IPS-20b (cell line): ENCODE data around the gene ZNF366.

Experiments
- H3K27ac ChIP-seq: one replicate; pipeline ENCODE4 v1.5.1; 2013; ENCODE audit warnings: low read length
- H3K27me3 ChIP-seq: 2 replicates; pipeline ENCODE4 v1.6.1; 2013; ENCODE audit warnings: mild to moderate bottlenecking, low read length, inconsistent platforms; ENCODE audit not compliant: insufficient read depth
- H3K36me3 ChIP-seq: 2 replicates; pipeline ENCODE4 v1.6.1; 2013; ENCODE audit warnings: low read depth, mild to moderate bottlenecking, inconsistent platforms, low read length, moderate library complexity; ENCODE audit not compliant: insufficient read depth
- H3K4me1 ChIP-seq: 2 replicates; pipeline ENCODE4 v1.6.1; 2013; ENCODE audit warnings: mild to moderate bottlenecking, control low read depth, inconsistent platforms, low read length, moderate library complexity; ENCODE audit not compliant: insufficient read depth
- H3K4me3 ChIP-seq: 2 replicates; pipeline ENCODE4 v1.5.1; 2013; ENCODE audit warnings: mild to moderate bottlenecking, low read length, inconsistent platforms
- H3K9ac ChIP-seq: 2 replicates; pipeline ENCODE4 v1.6.1; 2013; ENCODE audit warnings: low read depth, mild to moderate bottlenecking, inconsistent platforms, low read length, moderate library complexity
- H3K9me3 ChIP-seq: 2 replicates; pipeline ENCODE4 v1.6.1; 2013; ENCODE audit warnings: mild to moderate bottlenecking, low read depth, low read length, inconsistent platforms; ENCODE audit not compliant: insufficient read depth

The ZNF366 gene

DNA sequence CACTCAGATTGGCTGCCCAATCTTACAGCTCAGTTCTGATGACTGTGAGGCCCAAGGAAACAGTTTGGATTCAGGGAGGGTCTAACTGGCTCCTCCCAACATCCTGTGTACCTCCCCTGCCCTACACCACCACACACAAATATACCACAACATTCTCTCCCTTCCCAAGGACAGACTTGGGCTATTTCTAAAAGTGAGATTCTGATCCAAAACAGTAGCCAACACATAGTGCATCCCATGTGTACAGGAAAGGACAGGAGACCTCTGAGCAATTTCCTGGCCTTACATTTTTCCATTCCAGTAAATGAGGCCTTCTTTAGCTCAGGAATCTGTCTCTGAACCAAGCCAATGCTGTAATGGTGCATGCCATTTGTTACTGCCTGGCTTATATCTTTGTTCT, 20.8 kb downstream of the ZNF366 start:
- no peaks in the 10 kb centered on the region for H3K27me3 ChIP-seq
- H3K9me3 ChIP-seq: no peaks in the 10 kb centered on the region
- peaks cover 5% of the 10 kb centered on the region; the same call in 1 of the 2 replicates for H3K4me1 ChIP-seq
- H3K27ac ChIP-seq: no peak overlapping the region
- no peak overlapping the region for H3K9ac ChIP-seq
- no peaks in the 10 kb centered on the region for H3K36me3 ChIP-seq
- no peak overlapping the region for H3K4me3 ChIP-seq

GRCh38 chr5:72485430-72485974, 21.7 kb downstream of the ZNF366 start:
- Histone ChIP-seq H3K27ac (no peak overlapping the region), H3K4me3 (peak overlapping the region; percentile 33; the same call in 1 of the 2 replicates), H3K4me1 (peaks cover 5% of the 10 kb centered on the region; the same call in 1 of the 2 replicates), H3K9ac (no peak overlapping the region; the same call in 1 of the 2 replicates), H3K36me3 (no peaks in the 10 kb centered on the region), H3K9me3 (no peaks in the 10 kb centered on the region), H3K27me3 (no peaks in the 10 kb centered on the region)

GRCh38 chr5:72482046-72482445, 25.2 kb downstream of the ZNF366 start:
- Histone ChIP-seq H3K4me3 (no peak overlapping the region), H3K4me1 (peaks cover 5% of the 10 kb centered on the region; the same call in 1 of the 2 replicates), H3K9me3 (no peaks in the 10 kb centered on the region), H3K36me3 (no peaks in the 10 kb centered on the region), H3K27me3 (no peaks in the 10 kb centered on the region), H3K27ac (no peak overlapping the region), H3K9ac (no peak overlapping the region)

DNA sequence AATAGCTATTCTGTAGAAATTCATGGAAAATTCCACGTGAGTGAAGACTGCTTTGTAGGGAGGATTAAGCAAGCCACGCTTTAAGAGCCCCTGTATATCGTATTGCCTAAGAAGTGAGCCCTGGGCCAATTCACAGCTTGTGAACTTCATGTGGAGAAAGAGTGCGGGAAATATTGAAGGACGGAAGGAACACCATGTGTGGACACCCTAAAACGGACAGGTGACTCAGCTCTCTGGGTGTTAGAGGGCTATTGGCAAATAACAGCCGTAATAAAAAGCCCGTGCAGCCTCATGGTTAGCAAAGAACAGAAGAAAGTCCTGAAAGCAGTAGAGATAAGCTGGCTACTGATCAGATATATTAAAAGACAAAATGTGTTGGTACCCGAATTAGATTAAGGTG, 26.4 kb downstream of the ZNF366 start:
- Histone ChIP-seq H3K27ac (no peak overlapping the region), H3K9ac (no peak overlapping the region), H3K27me3 (no peaks in the 10 kb centered on the region), H3K36me3 (no peaks in the 10 kb centered on the region), H3K4me1 (peaks cover 5% of the 10 kb centered on the region; the same call in 1 of the 2 replicates), H3K9me3 (no peaks in the 10 kb centered on the region), H3K4me3 (no peak overlapping the region)

- H3K27me3 ChIP-seq: no peaks in the 10 kb centered on the region
These were observed 27.3 kb downstream of the ZNF366 start for GRCh38 chr5:72479921-72480320.

DNA sequence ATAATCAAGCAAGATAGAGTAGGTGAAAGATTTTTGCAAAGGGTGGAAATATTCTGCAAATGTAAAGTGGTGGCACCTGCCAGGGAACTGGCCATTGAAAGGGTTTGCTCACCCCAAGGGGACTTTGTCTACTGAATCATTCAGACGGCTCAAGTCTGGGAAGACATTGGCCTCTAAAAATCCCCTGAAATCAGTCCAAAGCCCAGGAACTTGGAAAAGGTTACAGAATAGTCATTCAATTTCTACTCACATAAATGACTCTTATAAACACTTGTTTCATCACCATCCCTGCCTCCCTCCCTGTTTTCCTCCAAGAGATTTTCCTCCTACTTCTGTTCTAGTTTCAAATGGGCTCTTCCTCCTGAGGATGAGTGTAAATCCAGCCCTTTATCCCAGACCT, 28.5 kb downstream of the ZNF366 start:
- Histone ChIP-seq H3K9ac (no peak overlapping the region), H3K4me3 (no peak overlapping the region), H3K4me1 (no peaks in the 10 kb centered on the region), H3K27ac (no peak overlapping the region), H3K9me3 (no peaks in the 10 kb centered on the region), H3K36me3 (no peaks in the 10 kb centered on the region), H3K27me3 (no peaks in the 10 kb centered on the region)

More at GRCh38 chr5:72479921-72480320, 27.3 kb downstream of the ZNF366 start:
- Histone ChIP-seq H3K9ac (no peak overlapping the region), H3K9me3 (no peaks in the 10 kb centered on the region), H3K36me3 (no peaks in the 10 kb centered on the region), H3K4me1 (peaks cover under 1% of the 10 kb centered on the region; the same call in 1 of the 2 replicates), H3K4me3 (no peak overlapping the region), H3K27ac (no peak overlapping the region)

GRCh38 chr5:72478276-72478675, 28.9 kb downstream of the ZNF366 start:
- Histone ChIP-seq H3K27me3 (no peaks in the 10 kb centered on the region), H3K9me3 (no peaks in the 10 kb centered on the region), H3K36me3 (no peaks in the 10 kb centered on the region), H3K27ac (no peak overlapping the region), H3K4me3 (no peak overlapping the region), H3K4me1 (no peaks in the 10 kb centered on the region), H3K9ac (no peak overlapping the region)

GRCh38 chr5:72477644-72478043, 29.6 kb downstream of the ZNF366 start:
- Histone ChIP-seq H3K36me3 (no peaks in the 10 kb centered on the region), H3K4me3 (no peak overlapping the region), H3K27me3 (no peaks in the 10 kb centered on the region), H3K27ac (no peak overlapping the region), H3K9ac (no peak overlapping the region), H3K9me3 (no peaks in the 10 kb centered on the region), H3K4me1 (no peaks in the 10 kb centered on the region)

- Histone ChIP-seq H3K9me3 (no peaks in the 10 kb centered on the region), H3K9ac (no peak overlapping the region), H3K4me1 (no peaks in the 10 kb centered on the region), H3K36me3 (no peaks in the 10 kb centered on the region), H3K4me3 (no peak overlapping the region), H3K27ac (no peak overlapping the region), H3K27me3 (no peaks in the 10 kb centered on the region)
These were observed 30.0 kb downstream of the ZNF366 start for GRCh38 chr5:72477176-72477575.

GRCh38 chr5:72476721-72477120, 30.5 kb downstream of the ZNF366 start:
- Histone ChIP-seq H3K9ac (no peak overlapping the region), H3K4me3 (no peak overlapping the region), H3K27me3 (no peaks in the 10 kb centered on the region), H3K27ac (no peak overlapping the region), H3K36me3 (no peaks in the 10 kb centered on the region), H3K4me1 (no peaks in the 10 kb centered on the region), H3K9me3 (no peaks in the 10 kb centered on the region)

GRCh38 chr5:72476275-72476674, 30.9 kb downstream of the ZNF366 start:
- no peak overlapping the region for H3K9ac ChIP-seq
- no peaks in the 10 kb centered on the region for H3K36me3 ChIP-seq
- no peak overlapping the region for H3K4me3 ChIP-seq
- H3K27me3 ChIP-seq: no peaks in the 10 kb centered on the region
- H3K9me3 ChIP-seq: no peaks in the 10 kb centered on the region
- H3K27ac ChIP-seq: no peak overlapping the region
- H3K4me1 ChIP-seq: no peaks in the 10 kb centered on the region

GRCh38 chr5:72474516-72474915, 32.7 kb downstream of the ZNF366 start:
- Histone ChIP-seq H3K9ac (no peak overlapping the region), H3K27ac (no peak overlapping the region), H3K9me3 (no peaks in the 10 kb centered on the region), H3K27me3 (no peaks in the 10 kb centered on the region), H3K4me3 (no peak overlapping the region), H3K4me1 (no peaks in the 10 kb centered on the region), H3K36me3 (no peaks in the 10 kb centered on the region)
